GM12874 (cell line): ENCODE results near the gene ARGLU1.

Experiments used
- CTCF ChIP-seq: IDR thresholded peaks from 2 replicates; pipeline ENCODE4 v1.5.1; 2011; ENCODE audit warnings: low read depth, mild to moderate bottlenecking, control low read depth, low read length, moderate library complexity; ENCODE audit not compliant: insufficient read depth

The ARGLU1 gene

GRCh38 chr13:106525865-106526264 is 42.1 kb downstream of the ARGLU1 start:
- no peak for TF ChIP-seq CTCF

GRCh38 chr13:106524108-106524507 is 43.8 kb downstream of the ARGLU1 start:
- no peak for TF ChIP-seq CTCF

- TF ChIP-seq CTCF: no peak
These were observed 44.4 kb downstream of the ARGLU1 start for GRCh38 chr13:106523576-106523975.

GRCh38 chr13:106522898-106523525 is 44.9 kb downstream of the ARGLU1 start:
- TF ChIP-seq CTCF: no peak

GRCh38 chr13:106522112-106522705 is 45.7 kb downstream of the ARGLU1 start:
- TF ChIP-seq CTCF: no peak

- TF ChIP-seq CTCF: no peak
These were observed 46.7 kb downstream of the ARGLU1 start for GRCh38 chr13:106521095-106521799.

GRCh38 chr13:106520251-106521054 is 47.5 kb downstream of the ARGLU1 start:
- TF ChIP-seq CTCF: no peak
